HTERT RPE-1 (cell line): Measurements from ENCODE around the gene UBE2I.
"Not testable (repeated sequence)": the region's sequence is repeated elsewhere in the genome, so short reads cannot be mapped to it uniquely, and the experiment has no call there.

Experiments
- in situ Hi-C: fragments of 300-500 bp; cut with MboI; formaldehyde crosslinking; loops from 4 replicates; pipeline ENCODE4 v1.14.3; 2020; ENCODE audit warnings: low sequenced_read_pairs

The UBE2I gene

DNA sequence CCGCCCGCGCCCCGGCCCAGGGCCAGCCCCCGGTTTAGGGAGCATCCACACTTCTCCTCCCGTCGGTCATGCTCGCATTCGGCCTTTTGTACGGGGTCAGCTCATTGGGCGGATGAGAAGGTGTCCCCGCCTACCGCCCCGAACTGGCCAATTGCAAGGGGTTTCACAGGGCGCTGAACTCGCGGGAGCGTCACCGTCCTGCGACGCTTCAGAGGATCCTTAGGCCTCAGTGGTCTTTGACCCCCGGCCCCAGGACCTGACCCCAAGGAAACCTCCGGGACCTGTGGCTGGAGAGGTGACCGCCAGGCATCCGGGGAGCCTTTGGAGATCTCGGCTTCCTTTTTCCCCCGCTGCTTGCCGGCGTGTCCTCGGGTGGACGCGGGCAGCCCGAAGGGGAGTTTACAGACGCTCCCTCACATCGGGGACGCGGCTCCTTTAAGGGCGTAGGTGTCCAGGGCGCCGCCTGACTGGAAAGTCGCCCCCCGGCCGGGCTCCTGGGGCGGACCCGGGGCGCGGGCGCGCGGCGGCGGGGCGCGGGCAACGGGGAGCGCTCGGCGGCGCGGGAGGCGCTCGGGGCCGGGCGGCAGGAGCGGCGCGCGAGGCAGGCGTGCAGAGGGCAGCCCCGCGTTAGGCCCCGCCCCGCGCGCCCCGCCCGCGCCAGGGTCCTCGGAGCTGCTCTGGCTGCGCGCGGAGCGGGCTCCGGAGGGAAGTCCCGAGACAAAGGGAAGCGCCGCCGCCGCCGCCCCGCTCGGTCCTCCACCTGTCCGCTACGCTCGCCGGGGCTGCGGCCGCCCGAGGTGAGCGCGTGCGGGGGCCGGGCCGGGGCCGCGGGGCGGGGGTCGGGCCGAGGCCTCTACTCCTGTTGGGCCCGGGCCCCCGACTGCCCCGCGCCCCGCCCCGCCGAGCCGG is at the start of gene UBE2I:
Gene UBE2I, plus strand, starts transcription at position 660 of the 909 bp plus-strand sequence. CDS start 4,395 bp downstream, outside the sequence.
- in situ Hi-C loops = no loop called here

DNA sequence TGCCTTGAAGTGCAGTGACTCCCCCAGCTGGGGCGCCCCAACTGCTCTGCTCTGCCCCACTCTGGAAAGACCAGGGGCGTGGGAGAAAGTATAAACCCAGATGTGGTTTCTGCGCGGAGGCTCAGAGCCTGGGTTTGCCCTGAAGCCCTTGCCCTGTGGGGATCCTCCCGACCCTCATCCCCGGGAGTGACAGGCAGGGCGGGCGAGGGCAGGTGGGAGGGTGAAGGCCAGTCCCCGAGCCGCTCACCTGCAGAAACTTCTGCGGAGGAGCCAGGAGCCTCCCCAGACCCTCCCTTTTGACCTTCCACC is 49.7 kb upstream of the UBE2I start:
- in situ Hi-C loops = no loop called here

DNA sequence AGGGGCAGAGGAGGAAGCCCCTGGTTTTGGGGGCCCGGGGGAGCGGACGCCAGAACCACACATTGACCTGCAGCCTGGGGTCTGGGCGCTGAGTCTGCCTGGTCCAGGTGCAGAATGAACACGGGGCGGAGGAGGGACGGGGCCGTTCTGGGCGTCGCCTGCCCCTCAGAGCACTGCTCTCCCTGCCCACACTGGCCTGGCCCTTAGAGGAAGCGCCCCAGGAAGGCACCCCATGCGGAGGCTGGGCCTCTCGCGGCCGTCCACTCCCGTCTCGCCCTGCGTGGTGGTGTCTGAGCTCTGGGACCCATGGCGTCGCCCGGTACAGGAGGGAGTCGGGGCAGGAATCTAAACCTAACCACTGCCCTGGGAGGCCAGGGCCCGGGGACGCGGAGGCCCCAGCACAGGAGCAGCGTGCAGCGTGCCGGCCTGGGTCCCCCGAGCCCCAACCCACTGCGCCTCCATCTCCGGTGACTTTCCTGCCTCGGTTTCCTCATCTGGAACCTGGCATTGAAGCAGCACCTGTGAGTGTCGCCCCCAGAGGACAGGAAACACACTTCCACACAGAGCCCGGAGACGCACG is 49.2 kb upstream of the UBE2I start:
- in situ Hi-C loops = no loop called here

DNA sequence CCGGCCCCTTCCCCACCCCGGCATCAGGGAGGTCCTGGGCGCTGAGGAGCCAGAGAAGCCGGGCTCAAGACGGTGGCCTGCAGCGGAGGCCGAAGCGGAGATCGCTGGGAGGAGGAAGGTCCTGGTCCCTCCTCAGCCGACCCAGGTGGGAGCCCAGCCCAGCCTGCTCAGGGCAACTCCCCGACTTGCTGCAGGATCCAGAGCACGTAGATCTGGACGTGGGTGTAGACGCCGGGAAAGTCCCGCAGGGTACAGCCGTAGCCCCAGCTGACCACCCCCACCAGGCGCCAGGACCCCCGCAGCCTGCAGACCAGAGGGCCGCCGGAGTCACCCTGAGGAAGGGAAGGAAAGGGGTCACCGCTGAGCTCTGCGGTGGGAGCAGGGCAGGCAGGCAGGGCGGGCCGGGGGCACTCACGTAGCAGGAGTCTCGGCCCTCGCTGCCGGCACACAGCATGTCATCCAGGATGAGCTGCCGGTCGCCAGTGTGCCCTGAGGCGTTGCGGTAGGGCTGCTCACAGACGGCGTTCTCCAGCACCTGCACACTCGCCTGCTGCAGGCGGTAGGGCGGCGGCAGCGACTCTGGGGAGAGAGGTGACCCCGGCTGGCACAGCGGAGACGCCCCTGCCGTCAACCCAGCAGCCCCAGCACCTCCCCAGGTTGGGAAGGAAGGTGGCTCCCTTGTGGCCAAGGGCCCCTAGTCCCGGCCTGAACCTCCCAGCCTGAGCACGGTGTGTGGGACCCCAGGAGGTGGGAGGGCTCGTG is 48.1 kb upstream of the UBE2I start:
- in situ Hi-C loops = no loop called here

DNA sequence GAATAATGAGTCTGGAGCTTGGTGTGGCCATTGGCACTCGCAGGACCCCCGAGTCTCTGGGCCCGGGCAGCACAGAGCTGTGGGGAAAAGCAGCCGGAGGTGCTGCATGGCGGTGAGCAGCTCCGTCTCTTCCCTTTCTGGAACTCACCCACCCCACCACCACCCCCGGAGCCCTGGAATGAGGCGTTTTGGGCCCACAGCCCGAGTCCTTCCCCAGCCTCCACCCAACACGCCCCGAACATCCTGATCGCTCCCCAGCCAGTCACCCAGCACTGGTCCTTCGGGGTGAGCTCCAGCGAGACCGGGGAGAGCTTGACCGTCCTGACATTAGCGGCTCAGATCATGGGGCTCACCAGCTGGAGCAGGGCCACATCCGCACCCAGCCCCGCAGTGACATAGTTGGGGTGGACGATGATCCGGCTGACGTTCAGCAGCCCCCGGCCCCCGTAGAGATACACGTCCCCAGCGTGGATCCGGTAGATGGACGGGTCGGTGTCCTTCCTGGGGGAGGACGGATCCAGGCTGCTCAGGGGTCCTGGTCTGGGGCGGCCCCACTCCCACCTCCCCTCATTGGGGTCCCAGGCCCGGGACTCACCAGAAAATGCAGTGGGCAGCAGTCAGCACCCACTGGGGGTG is 47.1 kb upstream of the UBE2I start:
- in situ Hi-C loops = no loop called here

DNA sequence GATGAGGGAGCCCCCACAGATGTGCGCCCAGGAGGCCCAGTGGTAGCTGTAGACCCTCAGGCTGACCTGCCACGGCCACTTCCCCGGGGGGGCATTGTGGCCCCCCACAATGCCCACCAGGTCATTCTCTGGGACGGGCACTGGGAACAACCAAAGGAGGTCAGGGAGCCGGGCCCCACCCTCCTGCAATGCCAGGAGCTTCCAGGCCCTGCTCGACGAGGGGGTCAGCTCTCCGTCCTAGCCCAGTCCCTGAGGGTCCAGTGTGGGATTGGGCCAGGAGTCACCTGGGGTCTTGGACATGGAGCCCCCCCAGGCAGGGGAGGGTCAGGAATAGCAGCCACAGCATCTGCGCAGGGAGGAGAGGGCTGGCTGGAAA is 46.6 kb upstream of the UBE2I start:
- in situ Hi-C loops = no loop called here

DNA sequence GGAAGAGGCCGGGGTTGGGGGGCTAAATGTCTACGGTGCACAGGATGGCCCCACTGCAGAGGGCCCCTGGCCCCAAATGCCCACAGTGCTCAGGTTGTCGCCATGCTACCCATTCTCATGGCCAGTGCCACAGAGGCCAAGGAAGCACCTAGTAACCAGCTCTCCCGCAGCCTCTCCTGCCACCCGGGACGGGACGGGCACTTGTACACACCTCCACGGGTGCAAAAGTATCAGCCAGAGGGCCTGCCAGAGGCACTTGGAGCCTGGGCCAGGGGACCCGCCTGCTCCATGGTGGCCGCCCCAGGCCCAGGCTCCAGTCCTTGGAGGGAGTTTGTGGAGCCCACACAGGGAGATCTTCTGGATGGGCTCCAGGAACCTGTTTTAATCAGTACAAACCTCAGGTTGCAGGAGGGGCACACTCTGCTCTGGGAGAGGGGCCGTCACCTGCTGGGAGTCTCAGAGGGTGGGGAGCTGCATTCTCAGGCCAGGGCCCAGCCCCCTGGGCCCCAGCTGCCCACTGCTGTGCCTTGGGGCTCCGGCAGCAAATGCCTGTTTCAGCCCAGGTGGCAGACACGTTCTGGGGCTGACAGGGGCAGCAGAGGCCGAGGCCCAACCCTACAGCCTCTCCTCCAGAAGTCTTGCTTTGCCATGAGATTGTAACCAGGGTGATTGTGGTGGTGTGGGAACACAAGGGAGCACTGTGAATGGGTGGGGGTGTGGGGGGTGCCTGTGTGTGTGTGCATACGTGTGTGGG is 45.7 kb upstream of the UBE2I start:
- in situ Hi-C loops = no loop called here

DNA sequence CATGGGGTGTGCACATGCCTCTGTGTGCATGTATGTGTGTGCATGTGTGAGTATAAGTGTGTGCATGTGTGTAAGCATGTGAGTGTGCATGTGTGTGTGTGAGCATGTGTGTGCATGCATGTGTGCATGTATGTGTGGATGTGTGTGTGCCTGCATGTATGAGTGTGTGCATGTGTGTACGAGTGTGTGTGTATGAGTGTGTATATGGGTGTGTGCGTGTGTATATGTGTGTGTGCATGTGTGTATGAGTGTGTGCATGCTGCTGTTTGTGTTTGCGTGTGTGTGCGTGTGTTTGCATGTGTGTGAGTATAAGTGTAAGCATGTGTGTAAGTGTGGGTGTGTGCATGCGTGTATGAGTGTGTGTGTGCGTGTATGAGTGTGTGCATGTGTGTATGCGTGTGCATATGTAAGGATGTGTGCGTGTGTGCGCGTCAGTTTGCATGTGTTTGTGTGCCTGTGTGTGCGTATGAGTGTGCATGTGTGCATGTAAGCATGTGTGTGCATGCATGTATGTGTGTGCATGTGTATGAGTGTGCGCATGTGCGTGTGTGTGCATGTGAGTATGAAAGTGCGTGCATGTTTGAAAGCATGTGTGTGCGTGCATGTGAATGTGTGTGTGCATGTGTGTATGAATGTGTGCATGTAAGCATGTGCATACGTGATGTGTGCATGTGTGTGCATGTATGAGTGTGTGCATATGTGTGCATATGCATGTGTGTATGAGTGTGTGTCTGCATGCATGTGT is 44.9 kb upstream of the UBE2I start:
- in situ Hi-C loops = no loop called here

DNA sequence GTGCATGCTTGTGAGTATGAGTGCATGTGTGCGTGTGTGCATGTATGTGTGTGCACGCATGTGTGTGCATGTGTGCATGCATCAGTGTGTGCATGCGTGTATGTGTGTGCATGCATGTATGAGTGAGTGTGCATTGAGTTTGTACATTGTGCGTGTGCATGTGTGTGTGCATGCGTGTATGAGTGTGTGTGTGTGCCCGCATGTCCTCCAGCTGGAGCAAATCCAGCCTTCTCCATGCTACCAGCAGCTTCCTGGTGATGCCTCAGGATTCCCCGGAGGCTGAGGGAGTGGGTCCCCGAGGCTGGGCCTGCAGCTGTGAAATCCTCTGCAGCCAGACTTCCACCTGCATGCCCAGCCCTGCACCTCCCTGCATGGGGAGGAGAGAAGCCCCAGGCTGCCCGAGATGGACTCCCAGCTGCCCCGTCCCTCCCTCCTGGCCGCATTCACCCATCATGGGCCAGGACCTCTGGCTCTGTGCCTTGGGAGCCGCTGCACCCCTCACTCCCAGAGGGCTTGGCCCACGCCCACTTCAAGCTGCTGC is 44.3 kb upstream of the UBE2I start:
- in situ Hi-C loops = no loop called here

DNA sequence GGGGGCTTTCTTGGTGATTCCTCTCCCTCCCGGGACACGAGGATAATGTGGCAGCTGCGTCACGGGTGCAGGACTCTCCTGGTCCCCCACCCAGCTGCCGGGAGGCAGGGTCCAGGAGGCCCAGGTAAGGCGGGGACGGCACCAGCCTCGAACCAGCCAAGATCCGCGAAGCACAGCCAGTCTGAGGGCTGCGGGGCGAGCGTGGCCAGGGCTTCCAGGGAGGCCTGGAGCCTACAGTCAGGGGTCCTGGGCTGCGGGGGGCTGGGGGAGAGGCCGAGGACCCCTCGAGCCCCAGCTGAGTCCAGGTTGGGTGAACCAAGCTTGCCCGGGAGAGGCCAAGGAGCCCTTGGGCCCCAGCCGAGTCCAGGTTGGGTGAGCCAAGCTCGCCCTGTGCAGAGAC is 43.6 kb upstream of the UBE2I start:
- in situ Hi-C loops = no loop called here

DNA sequence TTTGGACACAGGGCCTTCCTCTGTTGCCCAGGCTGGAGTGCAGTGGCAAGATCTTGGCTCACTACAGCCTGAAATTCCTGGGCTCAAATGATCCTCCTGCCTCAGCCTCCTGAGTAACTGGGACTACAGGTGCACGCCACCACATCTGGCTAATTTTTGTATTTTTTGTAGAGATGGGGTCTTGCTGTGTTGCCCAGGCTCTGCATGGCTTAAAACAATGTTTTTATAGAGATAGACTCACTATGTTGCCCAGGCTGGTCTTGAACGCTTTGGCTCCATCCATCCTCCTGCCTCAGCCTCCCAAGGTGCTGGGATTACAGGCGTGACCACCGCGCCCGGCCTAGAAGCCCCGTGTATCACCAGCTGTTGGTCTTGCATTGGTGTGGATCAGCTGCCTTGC is 40.0 kb upstream of the UBE2I start:
- in situ Hi-C loops = not testable (repeated sequence)

DNA sequence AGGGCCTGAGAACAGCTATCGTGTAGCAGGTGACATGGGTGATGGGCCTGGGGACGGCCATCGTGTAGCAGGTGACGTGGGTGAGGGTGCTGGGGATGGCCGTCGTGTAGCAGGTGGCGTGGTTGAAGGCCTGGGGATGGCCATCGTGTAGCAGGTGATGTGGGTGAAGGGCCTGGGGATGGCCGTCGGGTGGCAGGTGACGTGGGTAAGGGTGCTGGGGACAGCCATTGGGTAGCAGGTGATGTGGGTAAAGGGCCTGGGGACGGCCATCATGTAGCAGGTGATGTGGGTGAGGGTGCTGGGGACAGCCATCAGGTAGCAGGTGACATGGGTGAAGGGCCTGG is 38.1 kb upstream of the UBE2I start:
- in situ Hi-C loops = no loop called here

DNA sequence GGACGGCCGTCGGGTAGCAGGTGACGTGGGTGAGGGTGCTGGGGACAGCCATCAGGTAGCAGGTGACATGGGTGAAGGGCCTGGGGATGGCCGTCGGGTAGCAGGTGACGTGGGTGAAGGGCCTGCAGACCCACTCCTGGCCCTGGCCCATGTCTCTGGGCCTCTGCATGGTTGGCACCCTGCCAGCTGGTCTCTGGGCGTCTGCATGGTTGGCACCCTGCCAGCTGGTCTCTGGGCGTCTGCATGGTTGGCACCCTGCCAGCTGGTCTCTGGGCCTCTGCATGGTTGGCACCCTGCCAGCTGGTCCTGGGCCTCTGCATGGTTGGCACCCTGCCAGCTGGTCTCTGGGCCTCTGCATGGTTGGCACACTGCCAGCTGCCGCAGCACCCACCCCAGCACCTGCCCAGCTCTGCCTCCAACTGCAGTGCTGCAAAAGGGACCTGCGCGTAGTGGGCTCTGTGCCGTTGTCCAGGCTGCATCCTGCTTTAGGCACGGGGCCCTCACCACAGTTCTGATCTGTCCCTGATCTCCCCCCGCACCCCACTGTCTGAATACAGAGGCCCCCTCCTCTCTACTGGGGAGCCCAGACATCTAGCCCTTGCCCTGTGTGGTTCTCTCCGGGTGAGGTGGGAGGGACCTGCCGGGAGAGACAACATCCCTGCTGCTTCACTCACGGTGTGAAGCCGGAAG is 37.6 kb upstream of the UBE2I start:
- in situ Hi-C loops = not testable (repeated sequence)

DNA sequence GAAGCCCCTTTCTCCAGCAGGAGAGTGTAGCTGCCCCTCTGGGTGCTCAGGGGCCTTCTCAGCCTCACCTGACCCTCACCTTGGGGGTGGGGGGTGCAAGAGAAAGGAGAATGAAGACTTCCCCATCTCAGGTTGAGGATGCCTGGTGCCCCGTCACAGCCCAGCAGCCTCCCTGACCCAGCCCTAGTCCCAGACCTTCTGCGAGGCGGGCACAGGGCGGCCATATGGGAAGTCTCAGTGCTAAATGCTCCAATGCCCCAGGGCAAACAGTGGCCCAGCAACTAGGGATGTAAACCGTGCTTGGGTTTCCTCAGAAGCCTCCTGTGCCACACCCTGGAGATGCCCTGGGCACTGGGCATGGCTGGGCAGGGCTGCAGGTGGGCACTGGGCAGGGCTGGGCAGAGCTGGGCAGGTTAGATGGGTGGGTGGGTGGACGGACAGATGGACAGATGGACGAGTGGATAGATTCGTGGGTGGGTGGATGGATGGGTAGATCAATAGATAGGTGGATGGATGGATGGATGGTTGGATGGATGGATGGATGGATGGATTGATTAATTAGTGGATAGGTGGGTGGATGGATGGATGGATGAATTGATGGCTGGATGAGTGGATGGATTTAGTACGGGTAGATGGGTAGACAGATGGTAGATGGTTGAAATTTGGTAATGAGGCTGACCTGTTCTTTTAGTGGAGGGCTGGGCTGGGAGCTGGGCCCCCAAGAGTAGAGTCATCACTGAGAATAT is 36.8 kb upstream of the UBE2I start:
- in situ Hi-C loops = no loop called here

DNA sequence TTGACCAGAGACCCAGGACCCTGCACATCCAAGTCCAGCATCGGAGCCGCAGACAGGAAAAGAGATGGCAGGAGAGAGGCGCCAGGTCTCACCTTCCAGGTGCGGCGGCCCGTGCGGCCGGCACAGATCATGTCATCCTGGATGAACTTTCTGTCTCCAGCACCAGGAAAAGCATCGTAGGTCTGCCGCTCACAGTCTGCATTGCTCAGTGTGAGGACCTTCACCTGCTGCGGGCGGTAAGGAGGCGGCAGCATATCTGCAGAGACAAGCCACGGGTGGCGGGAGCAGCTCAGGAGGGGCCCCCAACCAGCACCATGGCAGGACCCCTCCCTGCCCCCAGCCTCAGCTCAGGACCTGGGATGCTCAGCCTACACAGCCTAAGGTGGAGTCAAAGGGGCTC is 35.6 kb upstream of the UBE2I start:
- in situ Hi-C loops = no loop called here

DNA sequence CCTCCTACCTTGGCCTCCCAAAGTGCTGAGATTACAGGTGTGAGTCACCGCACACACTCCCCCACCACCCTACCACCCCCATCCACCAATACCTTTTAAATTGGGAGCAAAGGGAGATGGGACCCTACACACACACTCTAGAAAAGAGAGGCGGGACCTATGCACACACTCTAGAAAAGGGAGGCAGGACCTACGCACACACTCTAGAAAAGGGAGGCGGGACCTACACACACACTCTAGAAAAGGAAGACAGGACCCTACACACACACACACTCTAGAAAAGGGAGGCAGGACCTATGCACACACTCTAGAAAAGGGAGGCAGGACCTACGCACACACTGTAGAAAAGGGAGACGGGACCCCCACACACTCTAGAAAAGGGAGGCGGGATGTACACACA is 34.7 kb upstream of the UBE2I start:
- in situ Hi-C loops = no loop called here

DNA sequence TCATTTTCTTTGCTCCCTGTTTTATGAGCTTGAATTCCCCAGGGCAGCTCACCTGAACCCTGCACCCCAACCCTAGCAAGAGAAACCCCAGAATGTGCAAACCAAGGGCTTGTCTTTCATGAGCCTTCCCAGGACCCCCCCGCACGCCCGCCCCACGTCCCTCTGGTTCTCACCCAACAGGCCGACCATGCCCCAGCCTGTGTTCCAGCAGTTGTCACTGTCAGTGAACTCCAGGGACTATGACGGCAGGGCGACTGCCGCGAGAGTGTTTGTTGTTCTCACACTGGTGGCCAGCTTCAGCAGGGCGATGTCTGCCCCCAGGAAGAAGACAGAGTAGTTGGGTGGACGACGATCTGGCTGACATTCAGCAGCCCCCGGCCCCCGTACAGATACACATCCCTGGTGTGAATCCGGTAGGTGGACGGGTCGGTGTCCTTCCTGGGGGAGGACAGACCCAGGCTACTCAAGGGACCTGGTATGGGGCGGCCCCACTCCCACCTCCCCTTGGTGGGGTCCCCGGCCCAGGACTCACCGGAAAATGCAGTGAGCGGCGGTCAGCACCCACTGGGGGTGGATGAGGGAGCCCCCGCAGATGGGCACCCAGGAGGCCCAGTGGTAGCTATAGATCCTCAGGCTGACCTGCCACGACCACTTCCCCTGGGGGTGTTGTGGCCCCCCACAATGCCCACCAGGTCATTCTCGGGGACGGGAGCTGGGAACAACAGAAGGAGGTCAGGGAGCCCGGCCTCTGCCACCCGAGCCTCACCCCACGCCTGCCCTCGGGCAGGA is 33.5 kb upstream of the UBE2I start:
- in situ Hi-C loops = no loop called here

DNA sequence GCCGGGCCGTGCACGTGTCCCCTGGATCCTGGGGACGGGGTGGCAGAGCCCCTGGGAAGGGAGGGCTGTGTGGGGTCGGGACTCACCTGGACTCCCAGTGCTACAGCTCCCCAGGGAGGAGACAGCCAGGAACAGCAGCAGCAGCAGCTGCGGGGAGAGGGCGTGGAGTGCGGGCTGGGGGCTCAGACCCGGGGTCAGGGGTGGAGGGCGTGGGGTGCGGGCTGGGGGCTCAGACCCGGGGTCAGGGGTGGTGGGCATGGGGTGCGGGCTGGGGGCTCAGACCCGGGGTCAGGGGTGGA is 32.9 kb upstream of the UBE2I start:
- in situ Hi-C loops = no loop called here
